OCI-LY7 (cell line): Measurements from ENCODE around the gene GNAT2. TPM values are rescaled to one million over a fixed set of nuclear protein-coding genes. Genes with fewer than 3 reads are reported as not detected.
A peak's percentile ranks its signal among the peaks of the same experiment; 100 is the strongest.
"Not testable (repeated sequence)": the region's sequence is repeated elsewhere in the genome, so short reads cannot be mapped to it uniquely, and the experiment has no call there.

Experiments used
- BruUV-seq: library from RNA; stranded (reverse); fragments of 400-500 nt; replicated peaks from 2 replicates; lab custom pipeline; 2021; lab: Mats Ljungman, UMichigan
- CTCF ChIA-PET: fragments of 300-600 bp; sonication (Branson Sonifier 250); formaldehyde crosslinking; loops from one replicate; lab custom pipeline; 2022; ENCODE audit warnings: antibody characterized with exemption; ENCODE audit not compliant: unreplicated experiment; lab: Charles Lee
- POLR2A ChIA-PET: fragments of 300-600 bp; sonication (Branson Sonifier 250); formaldehyde crosslinking; loops from one replicate; lab custom pipeline; 2022; ENCODE audit warnings: antibody characterized with exemption; lab: Charles Lee
- DNase-seq: peaks from one replicate; pipeline ENCODE4 v3.0.0-alpha.2; 2015; ENCODE audit warnings: low spot score
- H2AFZ ChIP-seq: fragments of 200-600 bp; sonication (generic), shearing (Covaris generic); 2 replicates; pipeline ENCODE4 v1.6.1; 2014; ENCODE audit warnings: mild to moderate bottlenecking, antibody characterized with exemption, low read length, moderate library complexity
- H3K27ac ChIP-seq: fragments of 200-600 bp; sonication (generic); 2 replicates; pipeline ENCODE4 v1.5.1; 2014; ENCODE audit warnings: mixed run types, low read depth, mild to moderate bottlenecking, moderate library complexity, low read length, inconsistent platforms; ENCODE audit not compliant: poor library complexity, severe bottlenecking
- H3K36me3 ChIP-seq: fragments of 200-600 bp; sonication (generic); 2 replicates; pipeline ENCODE4 v1.6.1; 2014; ENCODE audit warnings: mild to moderate bottlenecking, antibody characterized with exemption, low read length, moderate library complexity, mixed read lengths; ENCODE audit not compliant: insufficient read depth
- H3K4me1 ChIP-seq: fragments of 200-600 bp; sonication (generic); 2 replicates; pipeline ENCODE4 v1.5.1; 2014; ENCODE audit warnings: mild to moderate bottlenecking, low read length; ENCODE audit not compliant: insufficient read depth, poor library complexity, severe bottlenecking
- H3K4me2 ChIP-seq: fragments of 200-600 bp; sonication (generic); 2 replicates; pipeline ENCODE4 v1.6.1; 2014; ENCODE audit warnings: mild to moderate bottlenecking, low read length
- H3K4me3 ChIP-seq: fragments of 200-600 bp; sonication (generic); 2 replicates; pipeline ENCODE4 v1.5.1; 2014; ENCODE audit warnings: mild to moderate bottlenecking, low read depth, low read length; ENCODE audit not compliant: poor library complexity, severe bottlenecking
- H3K79me2 ChIP-seq: fragments of 200-600 bp; sonication (generic); 2 replicates; pipeline ENCODE4 v1.6.1; 2016; ENCODE audit warnings: low read depth, mild to moderate bottlenecking, low read length, moderate library complexity, mixed read lengths; ENCODE audit not compliant: insufficient read depth
- H3K9me2 ChIP-seq: fragments of 200-600 bp; sonication (generic); 2 replicates; pipeline ENCODE4 v1.6.1; 2016; ENCODE audit warnings: mild to moderate bottlenecking, low read length, mixed read lengths; ENCODE audit not compliant: insufficient read depth
- H3K9me3 ChIP-seq: fragments of 200-600 bp; sonication (generic); 2 replicates; pipeline ENCODE4 v1.6.1; 2014; ENCODE audit warnings: mild to moderate bottlenecking, mixed run types, low read length, mixed read lengths
- H4K20me1 ChIP-seq: fragments of 200-600 bp; sonication (generic); 2 replicates; pipeline ENCODE4 v1.6.1; 2014; ENCODE audit warnings: mild to moderate bottlenecking, antibody characterized with exemption, low read length, moderate library complexity, mixed read lengths; ENCODE audit not compliant: insufficient read depth
- CTCF ChIP-seq: fragments of 200-600 bp; sonication (generic); conservative IDR thresholded peaks from 2 replicates; pipeline ENCODE4 v1.5.1; 2014; ENCODE audit warnings: mild to moderate bottlenecking, antibody characterized with exemption, low read length, moderate library complexity, mixed read lengths
- EZH2phosphoT487 ChIP-seq: fragments of 200-600 bp; sonication (generic); IDR thresholded peaks from 2 replicates; pipeline ENCODE4 v1.6.1; 2018; ENCODE audit warnings: low read depth, borderline replicate concordance, mild to moderate bottlenecking, mixed run types, antibody characterized with exemption, low read length, moderate library complexity, mixed read lengths
- intact Hi-C: fragments of 100-400 bp; cut with micrococcal nuclease; formaldehyde crosslinking; loops from one replicate; pipeline ENCODE4 v1.10.0; 2022; ENCODE audit not compliant: unreplicated experiment
- total RNA-seq, 2 experiments: library from RNA; depleted of rRNA in 1 of 2; stranded (reverse); fragments of >200 nt in 1 of 2; shearing (Covaris generic) in 1 of 2; gene quantifications; 2 replicates each; pipeline ENCODE4 v1.2.3, GENCODE V29; 2014 to 2022

GNAT2 gene
- total RNA-seq, 2 experiments from 2014 or later, result 1.3 TPM; not detected in 1

GRCh38 chr1:109667452-109668122 is 48.2 kb upstream of the GNAT2 start, which contains the start of gene GSTM2:
GSTM2 (plus strand) TSS chr1:109668057; CDS start chr1:109668116, 59 bp downstream.
- no peaks in the 10 kb centered on the region for H3K36me3 ChIP-seq
- DNase-seq, result peak; percentile 26
- H3K9me2 ChIP-seq, result no peaks in the 10 kb centered on the region
- H3K27ac ChIP-seq, result no peak within 1 kb of the TSS
- no TSS peak for BruUV-seq
- ChIA-PET POLR2A (no interaction called here), CTCF (no interaction called here)
- H3K4me1 ChIP-seq, result peaks cover 4% of the 10 kb centered on the region
- intact Hi-C loops, result no loop called here
- H3K4me3 ChIP-seq, result no peak within 1 kb of the TSS
- no peaks in the 10 kb centered on the region for H3K9me3 ChIP-seq
- H3K4me2 ChIP-seq, result peak within 1 kb of the TSS; percentile 7; the same call in 1 of the 2 replicates
- no peaks in the 10 kb centered on the region for H4K20me1 ChIP-seq
- peak within 1 kb of the TSS; percentile 51; the same call in 1 of the 2 replicates for H2AFZ ChIP-seq
- H3K79me2 ChIP-seq, result no peaks in the 10 kb centered on the region
- TF ChIP-seq CTCF (no peak), EZH2phosphoT487 (no peak)

GRCh38 chr1:109664671-109665070 is 45.3 kb upstream of the GNAT2 start:
- ChIA-PET POLR2A (no interaction called here), CTCF (no interaction called here)
- H3K36me3 ChIP-seq, result no peaks in the 10 kb centered on the region
- no peaks in the 10 kb centered on the region for H4K20me1 ChIP-seq
- intact Hi-C loops, result no loop called here
- H3K4me3 ChIP-seq, result no peak overlapping the region
- TF ChIP-seq CTCF (no peak), EZH2phosphoT487 (no peak)
- peaks cover 4% of the 10 kb centered on the region for H3K4me1 ChIP-seq
- H3K9me3 ChIP-seq, result no peaks in the 10 kb centered on the region
- no TSS peak for BruUV-seq
- H3K4me2 ChIP-seq, result no peak overlapping the region
- no peaks in the 10 kb centered on the region for H3K9me2 ChIP-seq
- DNase-seq, result no peak
- H2AFZ ChIP-seq, result no peak overlapping the region
- no peak overlapping the region for H3K27ac ChIP-seq
- H3K79me2 ChIP-seq, result no peaks in the 10 kb centered on the region

- H3K79me2 ChIP-seq, result no peaks in the 10 kb centered on the region
- no TSS peak for BruUV-seq
- no peak overlapping the region for H3K4me2 ChIP-seq
- peaks cover 4% of the 10 kb centered on the region for H3K4me1 ChIP-seq
- TF ChIP-seq CTCF (no peak), EZH2phosphoT487 (no peak)
- no peaks in the 10 kb centered on the region for H3K36me3 ChIP-seq
- ChIA-PET CTCF (interaction anchor here (0.6 kb wide), 1 partner anchor 113 kb away, joined by 3 read pairs; the partner anchor contains the start of gene GNAI3), POLR2A (interaction anchor here (0.5 to 0.6 kb wide), 2 partner anchors 88 to 419 kb away, joined by 3 read pairs; no protein-coding TSS in a partner anchor)
- H3K27ac ChIP-seq, result no peak overlapping the region
- H2AFZ ChIP-seq, result no peak overlapping the region
- H3K9me2 ChIP-seq, result no peaks in the 10 kb centered on the region
- DNase-seq, result no peak
- intact Hi-C loops, result no loop called here
- H4K20me1 ChIP-seq, result no peaks in the 10 kb centered on the region
- H3K4me3 ChIP-seq, result no peak overlapping the region
- no peaks in the 10 kb centered on the region for H3K9me3 ChIP-seq
Observed at GRCh38 chr1:109661391-109661790, 42.0 kb upstream of the GNAT2 start.

GRCh38 chr1:109660691-109661026 is 41.2 kb upstream of the GNAT2 start:
- DNase-seq, H3K4me2 ChIP-seq, BruUV-seq, H3K79me2 ChIP-seq, CTCF ChIA-PET, H3K27ac ChIP-seq, H3K9me3 ChIP-seq, H2AFZ ChIP-seq, H3K36me3 ChIP-seq, H3K4me3 ChIP-seq, intact Hi-C loops, H3K4me1 ChIP-seq, H4K20me1 ChIP-seq, H3K9me2 ChIP-seq: not testable (repeated sequence)
- POLR2A ChIA-PET, result interaction anchor here (0.5 kb wide), 1 partner anchor 418 kb away, joined by 3 read pairs; no protein-coding TSS in a partner anchor
